PC-9 (cell line): Measurements from ENCODE around the gene TJP3. TPM values are rescaled to one million over a fixed set of nuclear protein-coding genes. Genes with fewer than 3 reads are reported as not detected.

Experiments used
- BruUV-seq: library from RNA; stranded (reverse); fragments of 400-500 nt; replicated peaks from 2 replicates; lab custom pipeline; 2021; lab: Mats Ljungman, UMichigan
- CTCF ChIA-PET: fragments of 300-600 bp; sonication (Branson Sonifier 250); formaldehyde crosslinking; loops from one replicate; lab custom pipeline; 2022; ENCODE audit warnings: antibody characterized with exemption; lab: Charles Lee
- POLR2A ChIA-PET: fragments of 300-600 bp; sonication (Branson Sonifier 250); formaldehyde crosslinking; loops from one replicate; lab custom pipeline; 2022; ENCODE audit warnings: antibody characterized with exemption; ENCODE audit not compliant: unreplicated experiment; lab: Charles Lee
- DNase-seq, 2 experiments: peaks; one replicate each; pipeline versions ENCODE4 v3.0.0 to v3.0.0-alpha.2; 2015 to 2022; ENCODE audit warnings: mixed read lengths in 1 of 2
- H2AFZ ChIP-seq: fragments of 200-600 bp; sonication (generic); 2 replicates; pipeline ENCODE4 v1.8.1; 2017; ENCODE audit warnings: antibody characterized with exemption
- H3F3A ChIP-seq: fragments of 200-600 bp; sonication (generic); 2 replicates; pipeline ENCODE4 v1.8.1; 2017; ENCODE audit warnings: antibody characterized with exemption, mild to moderate bottlenecking, low read depth; ENCODE audit not compliant: insufficient read depth
- H3K27ac ChIP-seq: fragments of 200-600 bp; sonication (generic); 2 replicates; pipeline ENCODE4 v1.6.1; 2016; ENCODE audit warnings: mixed run types
- H3K27me3 ChIP-seq: fragments of 200-600 bp; sonication (generic); 2 replicates; pipeline ENCODE4 v1.6.1; 2016; ENCODE audit warnings: low read depth, mixed run types; ENCODE audit not compliant: insufficient read depth
- H3K36me3 ChIP-seq: fragments of 200-600 bp; sonication (generic); 2 replicates; pipeline ENCODE4 v1.6.1; 2016; ENCODE audit warnings: low read depth, mixed run types
- H3K4me1 ChIP-seq: fragments of 200-600 bp; sonication (generic); replicated peaks from 2 replicates; pipeline ENCODE4 v1.6.1; 2016; ENCODE audit warnings: mixed run types; ENCODE audit not compliant: insufficient read depth
- H3K4me2 ChIP-seq: fragments of 200-600 bp; sonication (generic); 2 replicates; pipeline ENCODE4 v1.6.1; 2017; ENCODE audit warnings: mixed run types
- H3K4me3 ChIP-seq: fragments of 200-600 bp; sonication (generic); 2 replicates; pipeline ENCODE4 v1.6.1; 2016; ENCODE audit warnings: mixed run types
- H3K79me2 ChIP-seq: fragments of 200-600 bp; sonication (generic); 2 replicates; pipeline ENCODE4 v1.6.1; 2017; ENCODE audit warnings: low read depth, mixed run types
- H3K9me2 ChIP-seq: fragments of 200-600 bp; sonication (generic); 2 replicates; pipeline ENCODE4 v1.8.1; 2017; ENCODE audit warnings: mild to moderate bottlenecking; ENCODE audit not compliant: insufficient read depth
- H3K9me3 ChIP-seq: fragments of 200-600 bp; sonication (generic); 2 replicates; pipeline ENCODE4 v1.8.1; 2016; ENCODE audit warnings: low read depth; ENCODE audit not compliant: insufficient read depth
- H4K20me1 ChIP-seq: fragments of 200-600 bp; sonication (generic); 2 replicates; pipeline ENCODE4 v1.8.1; 2017; ENCODE audit not compliant: insufficient read depth
- EZH2 ChIP-seq: fragments of 200-600 bp; sonication (generic); IDR thresholded peaks from 2 replicates; pipeline ENCODE4 v1.8.0; 2017; ENCODE audit warnings: antibody characterized with exemption, low read depth
- intact Hi-C: fragments of 100-400 bp; cut with micrococcal nuclease; formaldehyde crosslinking; loops from one replicate; pipeline ENCODE4 v1.10.0; 2022; ENCODE audit not compliant: unreplicated experiment
- total RNA-seq: library from RNA; stranded (reverse); gene quantifications from 2 replicates; pipeline ENCODE4 v1.2.3, GENCODE V29; 2021
- TF ChIP-seq, protein P1 (sequence below): fragments of 200-600 bp; sonication (generic); conservative IDR thresholded peaks from 2 replicates; pipeline ENCODE4 v1.6.1; 2017; ENCODE audit warnings: mixed run types, antibody characterized with exemption, mild to moderate bottlenecking, moderate library complexity

TJP3 gene
- total RNA-seq, 1 experiment from 2014 or later = 56.8 TPM

GRCh38 chr19:3790209-3790734 is 82.1 kb downstream of the TJP3 start:
- Histone ChIP-seq H3K36me3 (no peaks in the 10 kb centered on the region), H3K4me3 (no peak overlapping the region), H3F3A (no peaks in the 10 kb centered on the region), H3K27me3 (peaks cover 8% of the 10 kb centered on the region; the same call in 1 of the 2 replicates), H2AFZ (no peak overlapping the region), H3K9me3 (no peaks in the 10 kb centered on the region), H3K27ac (no peak overlapping the region), H3K4me1 (no peaks in the 10 kb centered on the region), H3K4me2 (no peak overlapping the region), H4K20me1 (no peaks in the 10 kb centered on the region), H3K9me2 (no peaks in the 10 kb centered on the region), H3K79me2 (no peaks in the 10 kb centered on the region)
- ChIA-PET CTCF (no interaction called here), POLR2A (no interaction called here)
- BruUV-seq = no TSS peak
- intact Hi-C loops = no loop called here
- TF ChIP-seq EZH2 = no peak
- TF ChIP-seq, protein P1, sequence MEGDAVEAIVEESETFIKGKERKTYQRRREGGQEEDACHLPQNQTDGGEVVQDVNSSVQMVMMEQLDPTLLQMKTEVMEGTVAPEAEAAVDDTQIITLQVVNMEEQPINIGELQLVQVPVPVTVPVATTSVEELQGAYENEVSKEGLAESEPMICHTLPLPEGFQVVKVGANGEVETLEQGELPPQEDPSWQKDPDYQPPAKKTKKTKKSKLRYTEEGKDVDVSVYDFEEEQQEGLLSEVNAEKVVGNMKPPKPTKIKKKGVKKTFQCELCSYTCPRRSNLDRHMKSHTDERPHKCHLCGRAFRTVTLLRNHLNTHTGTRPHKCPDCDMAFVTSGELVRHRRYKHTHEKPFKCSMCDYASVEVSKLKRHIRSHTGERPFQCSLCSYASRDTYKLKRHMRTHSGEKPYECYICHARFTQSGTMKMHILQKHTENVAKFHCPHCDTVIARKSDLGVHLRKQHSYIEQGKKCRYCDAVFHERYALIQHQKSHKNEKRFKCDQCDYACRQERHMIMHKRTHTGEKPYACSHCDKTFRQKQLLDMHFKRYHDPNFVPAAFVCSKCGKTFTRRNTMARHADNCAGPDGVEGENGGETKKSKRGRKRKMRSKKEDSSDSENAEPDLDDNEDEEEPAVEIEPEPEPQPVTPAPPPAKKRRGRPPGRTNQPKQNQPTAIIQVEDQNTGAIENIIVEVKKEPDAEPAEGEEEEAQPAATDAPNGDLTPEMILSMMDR = no peak
- DNase-seq = no peak

DNA sequence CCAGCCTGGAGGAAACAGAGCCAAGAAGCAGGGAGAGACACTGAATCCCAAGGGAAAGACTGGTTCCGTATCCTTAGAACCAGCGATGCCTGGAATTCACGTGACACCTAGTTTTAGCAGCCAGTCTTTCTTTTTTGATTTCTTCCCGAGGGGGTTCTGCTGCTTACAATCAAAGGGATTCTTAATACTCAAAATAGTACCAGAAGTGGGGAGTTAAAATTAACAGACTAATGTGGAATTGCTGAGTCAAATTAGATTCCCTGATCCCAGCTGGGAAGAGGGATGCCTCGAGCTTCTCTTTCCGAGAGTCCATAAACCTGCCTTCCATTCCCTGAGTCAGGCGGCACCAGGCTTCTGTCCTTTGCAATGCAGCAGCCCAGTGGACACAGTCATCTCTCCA is 82.8 kb downstream of the TJP3 start:
- H3K36me3 ChIP-seq = no peaks in the 10 kb centered on the region
- no peaks in the 10 kb centered on the region for H3K79me2 ChIP-seq
- TF ChIP-seq, protein P1 = no peak
- no peak for TF ChIP-seq EZH2
- no peak overlapping the region for H2AFZ ChIP-seq
- intact Hi-C loops = no loop called here
- DNase-seq = no peak
- no peak overlapping the region for H3K4me2 ChIP-seq
- no peaks in the 10 kb centered on the region for H3K4me1 ChIP-seq
- ChIA-PET POLR2A (no interaction called here), CTCF (no interaction called here)
- BruUV-seq = no TSS peak
- H3F3A ChIP-seq = no peaks in the 10 kb centered on the region
- H3K9me2 ChIP-seq = no peaks in the 10 kb centered on the region
- H3K9me3 ChIP-seq = no peaks in the 10 kb centered on the region
- H3K4me3 ChIP-seq = no peak overlapping the region
- H3K27me3 ChIP-seq = peaks cover 8% of the 10 kb centered on the region; the same call in 1 of the 2 replicates
- no peaks in the 10 kb centered on the region for H4K20me1 ChIP-seq
- no peak overlapping the region for H3K27ac ChIP-seq

DNA sequence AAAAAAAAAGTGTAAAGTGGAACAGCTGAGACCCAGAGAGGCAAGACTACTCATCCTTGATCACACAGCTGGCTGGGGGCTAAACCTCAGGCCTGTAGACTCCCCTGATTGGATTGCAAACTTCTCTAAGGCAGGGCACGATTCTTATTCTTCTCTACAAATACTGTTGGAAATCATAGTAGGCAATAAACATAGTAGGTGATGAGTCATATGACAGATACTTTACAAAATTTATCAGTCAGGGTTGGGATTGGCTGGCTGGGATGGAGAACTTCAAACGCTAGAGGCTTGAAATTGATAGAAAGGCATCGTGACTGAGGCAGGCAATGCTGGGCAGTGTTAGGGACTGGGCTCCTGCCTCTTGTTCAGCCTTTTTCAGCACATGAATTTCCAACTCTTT is 83.9 kb downstream of the TJP3 start:
- no peaks in the 10 kb centered on the region for H3K79me2 ChIP-seq
- no peaks in the 10 kb centered on the region for H3K4me1 ChIP-seq
- TF ChIP-seq, protein P1 = no peak
- no peak for TF ChIP-seq EZH2
- no peaks in the 10 kb centered on the region for H4K20me1 ChIP-seq
- no peak for DNase-seq
- intact Hi-C loops = no loop called here
- H3K4me3 ChIP-seq = no peak overlapping the region
- H3K27ac ChIP-seq = no peak overlapping the region
- BruUV-seq = no TSS peak
- no peaks in the 10 kb centered on the region for H3K36me3 ChIP-seq
- ChIA-PET POLR2A (no interaction called here), CTCF (no interaction called here)
- peaks cover 8% of the 10 kb centered on the region; the same call in 1 of the 2 replicates for H3K27me3 ChIP-seq
- H2AFZ ChIP-seq = no peak overlapping the region
- H3F3A ChIP-seq = no peaks in the 10 kb centered on the region
- H3K9me3 ChIP-seq = no peaks in the 10 kb centered on the region
- H3K9me2 ChIP-seq = no peaks in the 10 kb centered on the region
- no peak overlapping the region for H3K4me2 ChIP-seq
